ENCODE measurements around the gene ZNF503.

DNA sequence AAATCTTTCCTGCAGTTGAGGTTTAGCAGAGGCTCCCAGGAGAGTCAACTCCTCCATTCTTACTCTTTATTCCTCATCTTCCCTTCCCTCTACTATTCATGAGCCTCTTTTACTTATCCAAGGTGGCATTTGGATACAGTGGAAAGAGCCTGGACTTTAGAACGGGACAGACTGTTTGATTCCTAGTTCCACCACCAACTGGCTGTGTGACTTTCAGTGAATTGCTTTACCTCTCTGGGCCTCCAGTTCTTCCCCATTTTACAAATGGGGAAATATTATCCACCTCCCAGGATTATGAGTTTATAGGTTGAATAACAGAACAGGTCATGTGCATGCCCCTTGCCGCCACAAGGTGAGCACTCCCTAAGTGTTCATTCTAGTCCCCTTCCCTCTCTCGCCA is 49.9 kb downstream of the ZNF503 start:
- TF ChIP-seq, protein P1, sequence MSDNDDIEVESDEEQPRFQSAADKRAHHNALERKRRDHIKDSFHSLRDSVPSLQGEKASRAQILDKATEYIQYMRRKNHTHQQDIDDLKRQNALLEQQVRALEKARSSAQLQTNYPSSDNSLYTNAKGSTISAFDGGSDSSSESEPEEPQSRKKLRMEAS (IDR thresholded peaks at IDR 0.05): no peak
- no peak for TF ChIP-seq EP300 (IDR thresholded peaks at IDR 0.05; ENCODE audit: borderline replicate concordance)
- TF ChIP-seq RAD21 (IDR thresholded peaks at IDR 0.05; ENCODE audit: low read depth): no peak
- TF ChIP-seq, protein P2, sequence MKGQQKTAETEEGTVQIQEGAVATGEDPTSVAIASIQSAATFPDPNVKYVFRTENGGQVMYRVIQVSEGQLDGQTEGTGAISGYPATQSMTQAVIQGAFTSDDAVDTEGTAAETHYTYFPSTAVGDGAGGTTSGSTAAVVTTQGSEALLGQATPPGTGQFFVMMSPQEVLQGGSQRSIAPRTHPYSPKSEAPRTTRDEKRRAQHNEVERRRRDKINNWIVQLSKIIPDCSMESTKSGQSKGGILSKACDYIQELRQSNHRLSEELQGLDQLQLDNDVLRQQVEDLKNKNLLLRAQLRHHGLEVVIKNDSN (IDR thresholded peaks at IDR 0.05): no peak
- no peak for TF ChIP-seq TEAD4 (IDR thresholded peaks at IDR 0.05)
- no peak for TF ChIP-seq EGR1 (IDR thresholded peaks at IDR 0.05)
- TF ChIP-seq, protein P3, sequence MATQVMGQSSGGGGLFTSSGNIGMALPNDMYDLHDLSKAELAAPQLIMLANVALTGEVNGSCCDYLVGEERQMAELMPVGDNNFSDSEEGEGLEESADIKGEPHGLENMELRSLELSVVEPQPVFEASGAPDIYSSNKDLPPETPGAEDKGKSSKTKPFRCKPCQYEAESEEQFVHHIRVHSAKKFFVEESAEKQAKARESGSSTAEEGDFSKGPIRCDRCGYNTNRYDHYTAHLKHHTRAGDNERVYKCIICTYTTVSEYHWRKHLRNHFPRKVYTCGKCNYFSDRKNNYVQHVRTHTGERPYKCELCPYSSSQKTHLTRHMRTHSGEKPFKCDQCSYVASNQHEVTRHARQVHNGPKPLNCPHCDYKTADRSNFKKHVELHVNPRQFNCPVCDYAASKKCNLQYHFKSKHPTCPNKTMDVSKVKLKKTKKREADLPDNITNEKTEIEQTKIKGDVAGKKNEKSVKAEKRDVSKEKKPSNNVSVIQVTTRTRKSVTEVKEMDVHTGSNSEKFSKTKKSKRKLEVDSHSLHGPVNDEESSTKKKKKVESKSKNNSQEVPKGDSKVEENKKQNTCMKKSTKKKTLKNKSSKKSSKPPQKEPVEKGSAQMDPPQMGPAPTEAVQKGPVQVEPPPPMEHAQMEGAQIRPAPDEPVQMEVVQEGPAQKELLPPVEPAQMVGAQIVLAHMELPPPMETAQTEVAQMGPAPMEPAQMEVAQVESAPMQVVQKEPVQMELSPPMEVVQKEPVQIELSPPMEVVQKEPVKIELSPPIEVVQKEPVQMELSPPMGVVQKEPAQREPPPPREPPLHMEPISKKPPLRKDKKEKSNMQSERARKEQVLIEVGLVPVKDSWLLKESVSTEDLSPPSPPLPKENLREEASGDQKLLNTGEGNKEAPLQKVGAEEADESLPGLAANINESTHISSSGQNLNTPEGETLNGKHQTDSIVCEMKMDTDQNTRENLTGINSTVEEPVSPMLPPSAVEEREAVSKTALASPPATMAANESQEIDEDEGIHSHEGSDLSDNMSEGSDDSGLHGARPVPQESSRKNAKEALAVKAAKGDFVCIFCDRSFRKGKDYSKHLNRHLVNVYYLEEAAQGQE (IDR thresholded peaks at IDR 0.05; ENCODE audit: low read depth): no peak
